ENCODE results near the gene IL10RA.

DNA sequence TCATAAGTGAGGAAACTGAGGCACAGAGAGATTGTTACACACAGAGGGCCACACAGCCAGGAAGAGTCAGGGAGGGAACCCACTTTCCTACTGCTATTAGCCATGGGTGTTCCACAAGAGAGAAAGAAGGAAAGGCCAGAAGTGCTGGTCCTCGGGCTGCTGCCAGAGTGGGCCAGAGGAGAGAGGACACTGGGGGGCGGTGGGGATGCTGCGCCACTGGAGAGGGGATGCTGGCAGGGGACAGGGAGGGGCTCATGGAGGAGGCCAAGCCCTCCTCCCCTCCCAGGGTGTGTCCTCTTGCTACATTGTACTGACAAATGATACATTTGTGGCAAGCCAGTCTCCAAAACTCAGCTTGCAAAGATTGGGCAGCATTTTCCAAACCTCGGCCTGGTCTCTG, 9.9 kb downstream of the IL10RA start:
- no peak for TF ChIP-seq POLR2A (IDR thresholded peaks at IDR 0.05)
- TF ChIP-seq, protein P1, sequence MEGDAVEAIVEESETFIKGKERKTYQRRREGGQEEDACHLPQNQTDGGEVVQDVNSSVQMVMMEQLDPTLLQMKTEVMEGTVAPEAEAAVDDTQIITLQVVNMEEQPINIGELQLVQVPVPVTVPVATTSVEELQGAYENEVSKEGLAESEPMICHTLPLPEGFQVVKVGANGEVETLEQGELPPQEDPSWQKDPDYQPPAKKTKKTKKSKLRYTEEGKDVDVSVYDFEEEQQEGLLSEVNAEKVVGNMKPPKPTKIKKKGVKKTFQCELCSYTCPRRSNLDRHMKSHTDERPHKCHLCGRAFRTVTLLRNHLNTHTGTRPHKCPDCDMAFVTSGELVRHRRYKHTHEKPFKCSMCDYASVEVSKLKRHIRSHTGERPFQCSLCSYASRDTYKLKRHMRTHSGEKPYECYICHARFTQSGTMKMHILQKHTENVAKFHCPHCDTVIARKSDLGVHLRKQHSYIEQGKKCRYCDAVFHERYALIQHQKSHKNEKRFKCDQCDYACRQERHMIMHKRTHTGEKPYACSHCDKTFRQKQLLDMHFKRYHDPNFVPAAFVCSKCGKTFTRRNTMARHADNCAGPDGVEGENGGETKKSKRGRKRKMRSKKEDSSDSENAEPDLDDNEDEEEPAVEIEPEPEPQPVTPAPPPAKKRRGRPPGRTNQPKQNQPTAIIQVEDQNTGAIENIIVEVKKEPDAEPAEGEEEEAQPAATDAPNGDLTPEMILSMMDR (IDR thresholded peaks at IDR 0.05), result no peak

All from adrenal gland (tissue), 5 donors.